Spleen (tissue), 7 donors: ENCODE results near the gene MUSTN1.

Experiments
- CTCF ChIP-seq, 11 experiments: fragments of 200-600 bp in 7 of 11; fragments of 450-650 bp in 4 of 11; sonication (generic) in 4 of 11; IDR thresholded peaks in 8 of 11; conservative IDR thresholded peaks in 3 of 11; 1 replicate in 7 of 11; 2 replicates in 4 of 11; pipeline versions ENCODE4 v1.4.0 to v1.8.0; 2016 to 2021; ENCODE audit warnings: antibody characterized with exemption in 11 of 11, inconsistent platforms in 4 of 11, mild to moderate bottlenecking in 1 of 11
- POLR2A ChIP-seq, 3 donors: fragments of 450-650 bp; IDR thresholded peaks; one replicate each; pipeline ENCODE4 v1.5.1; 2017; ENCODE audit warnings: antibody characterized with exemption in 3 of 3, mild to moderate bottlenecking in 1 of 3
- donor health status: DM: no; HTN: no; CAD: no; lungs with moderate emphysema.
- donor health status: DM: no; HTN: no; CAD: no.
- donor health status: DM: no; HTN: no; CAD: no.

GRCh38 chr3:52822363-52822762, 12.5 kb downstream of the MUSTN1 start:
- TF ChIP-seq CTCF (IDR thresholded peaks at IDR 0.05 in 8 of 11, conservative IDR thresholded peaks at IDR 0.05 in 3 of 11), result no peak
- TF ChIP-seq POLR2A (IDR thresholded peaks at IDR 0.05), result no peak
